NCI-H1092 (cell line): ENCODE data around the gene PYGL.
"Not testable (repeated sequence)": the region's sequence is repeated elsewhere in the genome, so short reads cannot be mapped to it uniquely, and the experiment has no call there.

Experiments used
- DNase-seq: peaks from one replicate; lab custom pipeline; 2025; lab: John Stamatoyannopoulos, UW

PYGL gene

DNA sequence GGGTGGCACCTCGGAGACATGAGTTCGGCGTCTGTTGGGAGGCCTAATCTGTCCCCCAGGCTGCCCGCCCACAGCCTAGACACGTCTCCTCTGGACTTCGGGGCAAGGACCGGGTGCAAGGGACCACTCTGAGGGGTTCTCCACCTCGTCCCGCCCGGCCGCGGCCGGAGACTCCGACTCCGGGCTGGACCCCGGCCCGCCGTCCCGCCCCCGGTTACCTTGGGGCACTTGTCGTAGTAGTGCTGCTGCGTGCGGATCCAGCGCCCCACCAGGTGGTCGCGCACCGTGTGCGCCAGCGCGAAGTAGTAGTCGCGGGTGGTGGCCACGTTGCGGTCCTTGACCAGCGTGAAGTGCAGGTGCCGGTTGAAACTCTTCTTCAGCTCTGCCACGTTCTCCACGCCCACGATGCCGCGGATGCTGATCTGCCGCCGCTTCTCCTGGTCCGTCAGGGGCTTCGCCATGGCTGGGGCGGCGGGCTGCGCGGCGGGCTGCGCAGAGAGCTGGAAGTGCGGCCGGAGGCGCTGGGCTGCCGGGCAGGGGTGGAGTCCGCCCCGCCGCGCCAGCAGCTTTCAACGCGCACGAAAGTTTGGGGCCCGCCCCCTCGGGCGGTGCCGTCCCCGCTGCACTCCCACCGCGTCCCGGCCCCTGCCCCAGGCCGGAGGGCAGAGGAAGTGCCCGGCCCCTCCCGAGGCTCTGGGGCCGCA is at the start of gene PYGL:
Gene PYGL (minus strand): TSS at position 541 of the 704 bp plus-strand sequence. CDS start 80 bp downstream, at position 461.
- DNase-seq: peak; percentile 33

DNA sequence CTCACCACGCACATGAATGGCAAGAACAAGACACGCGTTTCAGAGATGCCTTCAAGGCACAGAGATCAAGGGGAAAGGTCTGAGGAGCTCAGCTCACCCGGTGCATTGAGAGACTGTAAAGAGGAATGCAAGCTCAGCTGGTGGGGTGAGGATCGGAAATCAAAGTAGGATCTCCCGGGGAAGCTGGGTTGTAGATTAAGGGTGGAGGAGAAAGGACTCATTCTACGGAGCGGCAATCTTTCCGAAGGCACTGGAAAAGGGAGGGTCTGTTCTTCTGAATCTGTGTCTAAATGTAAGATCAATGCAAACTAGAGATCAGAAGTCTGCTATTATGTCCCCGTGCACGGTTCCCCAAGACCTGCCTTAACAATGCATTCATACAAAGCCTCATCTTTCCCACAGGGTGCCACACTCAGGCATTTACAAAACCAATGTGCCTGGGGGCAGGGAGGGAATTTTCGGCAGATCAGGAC is 41.6 kb upstream of the PYGL start:
- DNase-seq: no peak

- DNase-seq: no peak
Measured at GRCh38 chr14:50985124-50985858, 41.0 kb upstream of the PYGL start.

- no peak for DNase-seq
Measured at GRCh38 chr14:50984036-50984710, 39.9 kb upstream of the PYGL start.

DNA sequence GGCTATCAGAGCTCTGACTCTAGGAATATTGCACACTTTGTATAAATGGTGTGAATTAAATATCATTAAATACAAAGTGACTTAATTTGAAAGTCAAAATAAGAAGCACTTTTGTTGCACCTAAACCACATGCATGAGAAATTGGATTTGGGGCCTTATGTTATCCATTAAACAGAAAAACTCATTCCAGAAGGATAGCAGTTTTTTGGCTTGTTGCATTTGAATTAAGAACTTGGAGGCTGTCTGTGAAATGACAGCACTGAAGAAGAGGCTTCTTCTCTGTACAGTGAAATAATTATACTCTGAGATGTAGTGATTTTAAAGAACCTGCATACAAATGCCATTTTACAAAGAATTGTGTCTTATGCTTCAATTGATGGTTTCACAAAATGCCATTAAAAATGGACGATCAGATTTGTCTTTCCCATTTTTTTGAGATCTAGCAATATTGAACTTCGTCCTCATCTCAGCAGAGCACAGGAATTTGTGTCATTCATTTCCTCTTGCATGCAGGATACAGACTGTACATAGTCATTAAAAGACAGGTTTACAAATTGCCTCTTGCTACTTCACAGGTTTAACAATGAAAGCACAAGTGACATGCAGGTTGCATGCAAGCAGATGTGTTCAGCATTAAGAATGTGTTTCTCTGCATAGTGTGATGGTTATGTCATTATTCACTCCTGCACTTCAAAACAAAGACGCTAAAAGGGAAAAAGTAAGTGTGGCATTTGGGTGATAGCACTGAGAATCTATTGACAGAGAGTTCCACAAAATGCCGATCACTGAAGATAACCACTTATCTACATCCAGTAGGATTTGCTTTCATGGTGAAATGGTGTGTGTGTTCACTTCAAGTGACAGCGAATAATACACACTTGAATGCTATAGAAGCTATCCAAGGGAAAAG is 35.9 kb upstream of the PYGL start:
- no peak for DNase-seq

GRCh38 chr14:50978888-50979287 is 34.6 kb upstream of the PYGL start:
- DNase-seq: no peak

- no peak for DNase-seq
Measured at GRCh38 chr14:50978529-50978871, 34.2 kb upstream of the PYGL start.

DNA sequence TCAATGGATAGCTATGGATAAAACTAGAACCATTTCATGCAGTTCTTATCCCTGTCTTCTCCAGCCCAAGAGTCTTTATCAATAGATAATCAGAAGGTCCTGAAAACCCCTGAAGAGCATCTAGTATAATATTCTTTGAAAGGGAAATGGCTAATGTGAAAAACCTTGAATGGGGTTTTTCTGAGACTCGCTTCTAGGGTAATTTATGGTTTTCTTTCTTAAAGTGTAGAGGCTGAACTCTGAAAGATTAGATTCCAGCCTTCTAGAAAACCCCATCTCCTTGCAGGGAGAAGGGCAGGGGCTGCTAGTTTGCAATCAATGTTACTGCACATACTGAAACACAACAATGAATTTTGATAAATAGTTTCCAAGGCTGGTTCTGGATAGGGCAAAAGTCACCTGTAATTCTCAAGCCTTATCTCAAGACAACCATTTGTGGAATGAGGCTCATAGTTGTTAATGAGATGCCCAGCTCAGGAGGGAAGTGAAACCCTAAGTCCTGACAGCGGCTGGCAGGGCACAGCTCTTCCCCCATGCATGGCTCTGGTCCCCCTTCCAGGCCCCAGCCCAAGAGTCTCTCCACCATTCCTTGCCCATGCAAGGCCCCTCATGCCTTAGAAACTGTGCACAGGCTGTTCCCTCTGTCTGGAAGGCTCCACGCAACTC is 33.7 kb upstream of the PYGL start:
- DNase-seq: no peak

DNA sequence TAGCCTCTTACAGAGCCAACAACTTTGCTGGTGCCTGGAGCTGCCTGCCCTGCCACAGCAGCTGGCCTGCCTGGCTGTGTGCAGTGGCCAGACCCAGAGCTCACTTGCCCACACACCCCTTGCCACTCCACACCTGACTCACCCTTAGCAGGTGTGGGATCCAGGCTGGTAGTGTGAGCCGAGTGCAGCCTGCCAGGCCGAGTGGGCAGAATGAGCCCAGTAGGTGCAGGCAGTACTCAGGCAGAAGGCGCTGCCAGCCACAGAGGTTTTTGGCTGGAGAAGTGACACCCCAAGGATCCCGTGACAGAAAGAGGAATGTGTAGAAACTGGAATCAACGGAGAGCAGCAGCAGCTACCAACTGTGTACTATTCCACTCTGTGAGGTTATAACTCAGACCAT is 29.8 kb upstream of the PYGL start:
- no peak for DNase-seq

DNA sequence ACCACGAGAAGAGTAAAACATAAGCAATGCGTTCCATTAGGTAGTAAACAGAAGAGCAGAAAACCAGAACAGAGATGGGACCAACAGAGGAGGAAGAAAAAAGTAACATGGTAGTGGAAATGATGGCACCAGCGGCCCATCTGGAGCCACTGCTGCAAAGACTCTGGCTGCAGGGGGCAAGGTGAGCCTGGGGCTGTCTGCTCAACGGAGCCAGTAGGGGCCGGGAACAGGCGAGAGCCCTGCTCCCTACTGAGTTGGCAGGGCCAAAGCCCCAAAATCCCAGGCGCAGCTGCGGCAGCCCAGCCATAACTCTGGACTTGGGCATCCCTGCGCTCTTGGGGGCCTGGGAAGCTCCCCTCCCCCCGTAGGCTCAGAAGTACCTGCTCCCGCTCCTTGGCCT is 28.5 kb upstream of the PYGL start:
- DNase-seq: no peak

GRCh38 chr14:50970886-50971781 is 26.9 kb upstream of the PYGL start:
- no peak for DNase-seq

GRCh38 chr14:50967790-50968189 is 23.5 kb upstream of the PYGL start:
- no peak for DNase-seq

GRCh38 chr14:50967103-50967502 is 22.8 kb upstream of the PYGL start:
- no peak for DNase-seq

- DNase-seq: no peak
Measured at GRCh38 chr14:50964683-50965390, 20.6 kb upstream of the PYGL start.

- no peak for DNase-seq
Measured at GRCh38 chr14:50963919-50964318, 19.6 kb upstream of the PYGL start.

- DNase-seq: no peak
Measured at GRCh38 chr14:50961605-50962221, 17.4 kb upstream of the PYGL start.

DNA sequence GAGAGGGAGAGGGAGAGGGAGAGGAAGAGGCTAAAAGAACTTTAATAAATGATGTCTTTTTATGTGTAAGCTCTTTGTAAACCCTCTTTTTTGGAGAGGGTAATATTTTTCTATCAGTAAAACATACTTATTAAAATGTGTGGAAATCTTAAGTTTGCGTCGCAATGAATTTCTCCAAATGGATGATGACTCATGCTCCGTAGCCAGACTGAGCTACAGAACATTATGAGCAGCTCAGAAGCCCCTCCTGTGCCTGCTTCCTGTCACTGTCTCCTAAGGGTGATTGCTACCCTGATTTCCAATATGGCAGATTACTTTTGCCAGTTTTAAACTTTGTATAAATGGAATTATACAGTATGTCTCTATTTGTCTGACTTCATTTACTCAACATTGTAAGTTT is 13.0 kb upstream of the PYGL start:
- DNase-seq: no peak

DNA sequence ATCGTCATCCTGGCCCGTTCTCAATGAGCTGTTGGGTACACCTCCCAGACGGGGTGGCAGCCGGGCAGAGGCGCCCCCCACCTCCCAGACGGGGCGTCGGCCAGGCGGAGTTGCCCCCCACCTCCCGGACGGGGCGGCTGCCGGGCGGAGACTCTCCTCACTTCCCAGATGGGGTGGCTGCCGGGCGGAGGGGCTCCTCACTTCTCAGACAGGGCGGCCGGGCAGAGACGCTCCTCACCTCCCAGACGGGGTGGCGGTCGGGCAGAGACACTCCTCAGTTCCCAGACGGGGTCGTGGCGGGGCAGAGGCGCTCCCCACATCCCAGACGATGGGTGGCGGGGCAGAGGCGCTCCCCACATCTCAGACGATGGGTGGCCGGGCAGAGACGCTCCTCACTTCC is 12.1 kb upstream of the PYGL start:
- DNase-seq: not testable (repeated sequence)

DNA sequence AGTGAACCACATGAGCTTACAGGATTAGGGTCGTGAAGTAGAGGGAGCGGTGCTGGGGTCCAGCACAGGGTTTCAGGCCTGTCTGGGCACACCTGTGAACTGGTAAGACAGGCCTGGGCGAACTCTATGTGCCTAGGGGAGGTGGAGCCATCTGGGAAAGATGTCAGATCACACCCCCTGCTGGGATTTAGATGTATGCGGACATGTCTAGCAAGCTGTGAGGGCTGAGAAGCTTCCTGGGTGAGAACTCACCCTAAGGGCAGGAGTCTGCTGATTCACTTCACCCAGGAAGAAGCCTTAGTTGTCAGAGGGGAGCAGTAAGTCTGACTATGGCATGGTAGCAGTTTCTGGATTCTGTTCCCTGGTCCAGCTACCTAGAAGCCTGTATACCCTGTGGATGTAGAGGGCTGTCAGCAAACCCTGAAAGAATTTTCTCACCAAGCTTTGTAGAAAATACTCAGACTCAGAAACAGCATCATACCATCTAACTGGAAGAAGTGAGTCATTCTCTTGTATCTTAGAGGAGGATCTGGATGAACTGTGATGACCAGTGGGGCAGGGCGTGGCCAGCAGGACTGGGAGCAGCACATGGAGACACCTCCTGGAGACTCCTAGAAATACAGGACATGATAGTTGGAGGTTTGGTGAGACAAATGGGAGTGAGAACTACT is 11.2 kb upstream of the PYGL start:
- DNase-seq: no peak
